Left lung (tissue), 10 donors: ENCODE measurements around the gene WDR83. TPM values are rescaled to one million over a fixed set of nuclear protein-coding genes. Genes with fewer than 3 reads are reported as not detected.

ENCODE experiments used
- ATAC-seq: fragments of 200-7000 bp; cut with Tn5 transposase; one replicate; pipeline ENCODE4 v1.9.1; 2020; ENCODE audit warnings: moderate library complexity
- DNase-seq, 4 donors: peaks; one replicate each; pipeline ENCODE4 v3.0.0-alpha.2; 2013 to 2020
- H3K27ac ChIP-seq, 2 donors: fragments of 200-600 bp; sonication (generic) in 1 of 2; one replicate each; pipeline versions ENCODE4 v1.5.0 to v1.8.0; 2020 to 2021
- H3K27me3 ChIP-seq, 2 donors: fragments of 200-600 bp; sonication (generic) in 1 of 2; one replicate each; pipeline versions ENCODE4 v1.5.0 to v1.8.0; 2020 to 2021
- H3K36me3 ChIP-seq, 2 donors: fragments of 200-600 bp; sonication (generic) in 1 of 2; one replicate each; pipeline versions ENCODE4 v1.5.0 to v1.8.0; 2020 to 2021
- H3K4me1 ChIP-seq, 2 donors: fragments of 200-600 bp; one replicate each; pipeline ENCODE4 v1.8.0; 2021
- H3K4me3 ChIP-seq, 2 donors: fragments of 200-600 bp; sonication (generic) in 1 of 2; one replicate each; pipeline versions ENCODE4 v1.5.0 to v1.8.0; 2020 to 2021; ENCODE audit warnings: mild to moderate bottlenecking in 1 of 2
- H3K9me3 ChIP-seq, 2 donors: fragments of 200-600 bp; sonication (generic) in 1 of 2; one replicate each; pipeline versions ENCODE4 v1.5.0 to v1.8.0; 2020 to 2021
- CTCF ChIP-seq, 2 donors: fragments of 200-600 bp; sonication (generic) in 1 of 2; IDR thresholded peaks; one replicate each; pipeline versions ENCODE4 v1.5.0 to v1.8.0; 2021; ENCODE audit warnings: antibody characterized with exemption in 2 of 2
- intact Hi-C, 2 donors: fragments of 100-400 bp; cut with DNase I; formaldehyde crosslinking; loops; one replicate each; pipeline versions ENCODE4 v1.11.2 to v1.14.2; 2022
- polyA plus RNA-seq, 6 donors: library from polyadenylated mRNA; unstranded; fragments of 120-200 nt; gene quantifications; one replicate each; pipeline ENCODE4 v1.2.1, GENCODE V29; 2013; ENCODE audit not compliant: insufficient read length in 6 of 6
- total RNA-seq, 2 donors: library from RNA; stranded (reverse); fragmentation: NEBNext Ultra II Directional; extraction: Animal tissue kit (Norgen Biotek cat#: 25700); gene quantifications; one replicate each; pipeline ENCODE4 v1.2.1, GENCODE V29; 2021
- donor health status: DM: no; HTN: yes; CAD: no.
- donor health status: DM: no; HTN: no; CAD: no.

The WDR83 gene
- total and polyA plus RNA-seq, 8 donors: 9.0 to 27.1 (median 22.8) TPM

GRCh38 chr19:12681074-12681987, 14.7 kb downstream of the WDR83 start, which contains the start of gene DHPS:
Gene DHPS (minus strand): TSS chr19:12681880. CDS start chr19:12681766, 114 bp downstream.
- Histone ChIP-seq H3K27ac (peak within 1 kb of the TSS; percentile 91 to 99), H3K4me3 (peak within 1 kb of the TSS; percentile 75 to 99), H3K9me3 (no peaks in the 10 kb centered on the region), H3K36me3 (peaks cover 0 to 37% of the 10 kb centered on the region in 2 donors), H3K4me1 (peaks cover 0 to 18% of the 10 kb centered on the region in 2 donors), H3K27me3 (no peaks in the 10 kb centered on the region)
- no peak for TF ChIP-seq CTCF (IDR thresholded peaks at IDR 0.05)
- ATAC-seq (peak; percentile 91), DNase-seq (peak; percentile 91 to 97 (median 94))
- intact Hi-C loops: no loop called here

- TF ChIP-seq CTCF (IDR thresholded peaks at IDR 0.05): no peak
- no peaks in the 10 kb centered on the region for H3K9me3 ChIP-seq
- peaks cover 0 to 6% of the 10 kb centered on the region in 2 donors for H3K4me1 ChIP-seq
- H3K36me3 ChIP-seq: peaks cover 0 to 5% of the 10 kb centered on the region in 2 donors
- DNase-seq: no peak
- ATAC-seq: no peak
- intact Hi-C loops: no loop called here
- no peak overlapping the region for H3K4me3 ChIP-seq
- H3K27me3 ChIP-seq: no peaks in the 10 kb centered on the region
- H3K27ac ChIP-seq: no peak overlapping the region
These were observed 19.2 kb downstream of the WDR83 start for GRCh38 chr19:12685831-12686230.

- Histone ChIP-seq H3K27me3 (no peaks in the 10 kb centered on the region), H3K4me3 (no peak within 1 kb of the TSS), H3K9me3 (no peaks in the 10 kb centered on the region), H3K4me1 (no peaks in the 10 kb centered on the region), H3K27ac (no peak within 1 kb of the TSS), H3K36me3 (peaks cover 0 to 11% of the 10 kb centered on the region in 2 donors)
- ATAC-seq (no peak), DNase-seq (no peak)
- no peak for TF ChIP-seq CTCF (IDR thresholded peaks at IDR 0.05)
- intact Hi-C loops: no loop called here
These were observed 21.0 kb downstream of the WDR83 start, which contains the start of gene GNG14 for GRCh38 chr19:12687496-12688196. Gene GNG14 (plus strand): TSS chr19:12687998. CDS start chr19:12688049, 51 bp downstream.

- no peak overlapping the region for H3K4me3 ChIP-seq
- H3K4me1 ChIP-seq: no peaks in the 10 kb centered on the region
- intact Hi-C loops: no loop called here
- DNase-seq (peak in 1 of 4 donors; percentile 61), ATAC-seq (no peak)
- peaks cover 0 to 11% of the 10 kb centered on the region in 2 donors for H3K36me3 ChIP-seq
- no peaks in the 10 kb centered on the region for H3K27me3 ChIP-seq
- TF ChIP-seq CTCF (IDR thresholded peaks at IDR 0.05): no peak
- H3K27ac ChIP-seq: no peak overlapping the region
- H3K9me3 ChIP-seq: no peaks in the 10 kb centered on the region
These were observed 22.4 kb downstream of the WDR83 start for GRCh38 chr19:12689012-12689411.
